HepG2 (cell line): ENCODE measurements around the gene RIPOR3. TPM values are rescaled to one million over a fixed set of nuclear protein-coding genes. Genes with fewer than 3 reads are reported as not detected.

Source experiments
- CEBPB ChIP-seq: IDR thresholded peaks from 2 replicates; pipeline ENCODE4 v1.6.1; 2011; ENCODE audit warnings: low read depth, low read length, improper control_type of control experiment, borderline replicate concordance
- FOSL2 ChIP-seq: sonication (generic); formaldehyde crosslinking; IDR thresholded peaks from 2 replicates; pipeline ENCODE4 v1.4.0; 2020; ENCODE audit warnings: missing genetic modification reagents
- FOXA1 ChIP-seq, 2 experiments: fragments of 450-650 bp in 1 of 2; sonication (generic) in 1 of 2; formaldehyde crosslinking in 1 of 2; IDR thresholded peaks; 2 replicates each; pipeline versions ENCODE4 v1.4.0 to v1.6.1; 2016 to 2020; ENCODE audit warnings: missing genetic modification reagents in 1 of 2
- FOXJ3 ChIP-seq: sonication (generic); formaldehyde crosslinking; IDR thresholded peaks from 2 replicates; pipeline ENCODE4 v1.4.0; 2020; ENCODE audit warnings: missing genetic modification reagents, mild to moderate bottlenecking, borderline replicate concordance
- KAT8 ChIP-seq: IDR thresholded peaks from 2 replicates; pipeline ENCODE4 v1.6.1; 2016; ENCODE audit warnings: missing genetic modification reagents, missing compliant biosample characterization
- KLF9 ChIP-seq: IDR thresholded peaks from 2 replicates; pipeline ENCODE4 v1.6.1; 2016; ENCODE audit warnings: low read depth
- MAFF ChIP-seq: IDR thresholded peaks from 2 replicates; pipeline ENCODE4 v1.6.1; 2011; ENCODE audit warnings: low read depth, low read length, improper control_type of control experiment
- MAFK ChIP-seq, 2 experiments: IDR thresholded peaks in 1 of 2; conservative IDR thresholded peaks in 1 of 2; 2 replicates each; pipeline ENCODE4 v1.6.1; 2011; ENCODE audit warnings: improper control_type of control experiment in 2 of 2, low read length in 2 of 2
- POGZ ChIP-seq: sonication (generic); formaldehyde crosslinking; IDR thresholded peaks from 2 replicates; pipeline ENCODE4 v1.4.0; 2020; ENCODE audit warnings: mild to moderate bottlenecking, missing genetic modification reagents
- RNF219 ChIP-seq: sonication (generic); formaldehyde crosslinking; IDR thresholded peaks from 2 replicates; pipeline ENCODE4 v1.5.0; 2020; ENCODE audit warnings: mild to moderate bottlenecking, missing genetic modification reagents
- SNAI1 ChIP-seq: sonication (generic); formaldehyde crosslinking; IDR thresholded peaks from 2 replicates; pipeline ENCODE4 v1.5.0; 2020; ENCODE audit warnings: mild to moderate bottlenecking, missing genetic modification reagents, borderline replicate concordance
- TAF1 ChIP-seq: sonication (generic); formaldehyde crosslinking; IDR thresholded peaks from 2 replicates; pipeline ENCODE4 v1.4.0; 2020; ENCODE audit warnings: missing genetic modification reagents
- U2AF2 ChIP-seq: fragments of 200-400 bp; formaldehyde crosslinking; IDR thresholded peaks from 2 replicates; pipeline ENCODE4 v1.6.1; 2017; ENCODE audit warnings: low read depth, mild to moderate bottlenecking, low read length
- ZBTB7B ChIP-seq: sonication (generic); formaldehyde crosslinking; IDR thresholded peaks from 2 replicates; pipeline ENCODE4 v1.4.0; 2020; ENCODE audit warnings: missing genetic modification reagents
- ZMYM3 ChIP-seq: sonication (generic); formaldehyde crosslinking; IDR thresholded peaks from 2 replicates; pipeline ENCODE4 v1.5.1; 2020; ENCODE audit warnings: mild to moderate bottlenecking, missing genetic modification reagents
- ZNF337 ChIP-seq: sonication (generic); formaldehyde crosslinking; IDR thresholded peaks from 2 replicates; pipeline ENCODE4 v1.5.1; 2020; ENCODE audit warnings: missing genetic modification reagents, low read depth, mild to moderate bottlenecking, borderline replicate concordance
- ZNF770 ChIP-seq: sonication (generic); formaldehyde crosslinking; IDR thresholded peaks from 2 replicates; pipeline ENCODE4 v1.5.0; 2020; ENCODE audit warnings: mild to moderate bottlenecking, missing genetic modification reagents
- polyA plus RNA-seq, 8 experiments: library from polyadenylated mRNA; depleted of rRNA in 3 of 8; stranded (reverse) in 7 of 8; unstranded in 1 of 8; fragments of >200 nt; fragmentation: Illumina TruSeq in 4 of 8; extraction: Trizol in 4 of 8; gene quantifications; 2 replicates each; pipeline versions ENCODE4 v1.2.1 to v1.2.3, GENCODE V29; 2011 to 2016; ENCODE audit warnings: low read depth in 4 of 8, missing spikeins in 1 of 8, mixed read lengths in 1 of 8; ENCODE audit not compliant: insufficient read depth in 1 of 8
- total RNA-seq, 5 experiments: library from RNA; depleted of rRNA; stranded (reverse); fragments of >200 nt; fragmentation: Illumina TruSeq; extraction: Trizol; gene quantifications; 2 replicates each; pipeline ENCODE4 v1.2.3, GENCODE V29; 2016; ENCODE audit warnings: low read depth in 1 of 5
- TF ChIP-seq, protein P1 (sequence below): sonication (generic); formaldehyde crosslinking; IDR thresholded peaks from 2 replicates; pipeline ENCODE4 v1.5.1; 2020; ENCODE audit warnings: missing genetic modification reagents, mild to moderate bottlenecking, borderline replicate concordance
- TF ChIP-seq, protein P2 (sequence below): IDR thresholded peaks from 2 replicates; pipeline ENCODE4 v1.6.1; 2016; ENCODE audit warnings: mild to moderate bottlenecking
- TF ChIP-seq, protein P3 (sequence below): IDR thresholded peaks from 2 replicates; pipeline ENCODE4 v1.6.1; 2016; ENCODE audit warnings: low read depth, control low read depth

Gene RIPOR3
- total and polyA plus RNA-seq, 2 of the 13 experiments (the other 11 are each of a cell fraction or from before 2014, with no cell fraction given) = 0.18 TPM; not detected in 1

DNA sequence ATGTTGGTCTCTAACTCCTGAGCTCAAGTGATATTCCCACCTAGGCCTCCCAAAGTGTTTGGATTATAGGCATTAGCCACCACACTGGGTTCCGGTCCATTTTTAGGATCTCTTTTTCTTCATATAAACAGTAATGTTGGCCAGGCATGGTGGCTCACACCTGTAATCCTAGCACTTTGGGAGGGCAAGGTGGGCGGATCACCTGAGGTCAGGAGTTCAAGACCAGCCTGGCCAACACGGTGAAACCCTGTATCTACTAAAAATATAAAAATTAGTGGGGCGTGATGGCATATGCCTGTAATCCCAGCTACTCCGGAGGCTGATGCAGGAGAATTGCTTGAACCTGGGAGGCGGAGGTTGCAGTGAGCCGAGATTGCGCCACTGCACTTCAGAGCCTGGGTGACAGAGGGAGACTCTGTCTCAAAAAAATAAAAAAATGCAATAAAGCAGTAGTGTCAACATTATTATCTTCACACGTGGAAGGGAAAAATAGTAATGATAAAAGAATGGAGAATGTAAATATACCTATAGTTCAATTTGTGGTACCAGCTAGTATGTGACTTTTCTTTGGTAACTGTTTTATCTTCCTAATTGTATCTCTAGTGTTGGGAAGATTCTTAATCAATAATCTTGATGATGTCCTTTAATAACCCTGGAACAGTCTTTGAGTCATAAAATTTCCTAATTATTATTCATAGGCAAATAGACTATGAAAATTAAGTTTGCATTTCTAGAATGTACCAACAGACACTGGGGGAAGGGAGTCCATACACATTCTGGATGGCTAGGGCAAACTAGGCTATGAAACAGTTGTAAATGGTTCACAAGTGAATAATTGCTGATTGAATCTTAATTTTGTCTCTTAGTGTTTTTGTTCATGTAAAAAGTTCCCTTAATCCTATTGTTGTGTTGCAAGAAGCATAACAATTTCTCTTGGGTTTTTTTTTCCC, 43.7 kb upstream of the RIPOR3 start (continued):
- TF ChIP-seq TAF1 (CRISPR knock-in tag) = no peak
- TF ChIP-seq, protein P1, sequence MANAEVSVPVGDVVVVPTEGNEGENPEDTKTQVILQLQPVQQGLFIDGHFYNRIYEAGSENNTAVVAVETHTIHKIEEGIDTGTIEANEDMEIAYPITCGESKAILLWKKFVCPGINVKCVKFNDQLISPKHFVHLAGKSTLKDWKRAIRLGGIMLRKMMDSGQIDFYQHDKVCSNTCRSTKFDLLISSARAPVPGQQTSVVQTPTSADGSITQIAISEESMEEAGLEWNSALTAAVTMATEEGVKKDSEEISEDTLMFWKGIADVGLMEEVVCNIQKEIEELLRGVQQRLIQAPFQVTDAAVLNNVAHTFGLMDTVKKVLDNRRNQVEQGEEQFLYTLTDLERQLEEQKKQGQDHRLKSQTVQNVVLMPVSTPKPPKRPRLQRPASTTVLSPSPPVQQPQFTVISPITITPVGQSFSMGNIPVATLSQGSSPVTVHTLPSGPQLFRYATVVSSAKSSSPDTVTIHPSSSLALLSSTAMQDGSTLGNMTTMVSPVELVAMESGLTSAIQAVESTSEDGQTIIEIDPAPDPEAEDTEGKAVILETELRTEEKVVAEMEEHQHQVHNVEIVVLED = 0 out of 2 replicates have a peak, but pooled peaks have one; percentile 18
- peak; percentile 30; the same call in 1 of the 2 replicates for TF ChIP-seq FOSL2 (CRISPR knock-in tag)
- no peak for TF ChIP-seq ZBTB7B (CRISPR knock-in tag)
- TF ChIP-seq, protein P2, sequence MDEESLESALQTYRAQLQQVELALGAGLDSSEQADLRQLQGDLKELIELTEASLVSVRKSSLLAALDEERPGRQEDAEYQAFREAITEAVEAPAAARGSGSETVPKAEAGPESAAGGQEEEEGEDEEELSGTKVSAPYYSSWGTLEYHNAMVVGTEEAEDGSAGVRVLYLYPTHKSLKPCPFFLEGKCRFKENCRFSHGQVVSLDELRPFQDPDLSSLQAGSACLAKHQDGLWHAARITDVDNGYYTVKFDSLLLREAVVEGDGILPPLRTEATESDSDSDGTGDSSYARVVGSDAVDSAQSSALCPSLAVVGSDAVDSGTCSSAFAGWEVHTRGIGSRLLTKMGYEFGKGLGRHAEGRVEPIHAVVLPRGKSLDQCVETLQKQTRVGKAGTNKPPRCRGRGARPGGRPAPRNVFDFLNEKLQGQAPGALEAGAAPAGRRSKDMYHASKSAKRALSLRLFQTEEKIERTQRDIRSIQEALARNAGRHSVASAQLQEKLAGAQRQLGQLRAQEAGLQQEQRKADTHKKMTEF (CRISPR knock-in tag) = no peak
- TF ChIP-seq KAT8 (CRISPR knock-in tag) = no peak
- no peak for TF ChIP-seq ZNF337 (CRISPR knock-in tag)
- no peak for TF ChIP-seq U2AF2
- TF ChIP-seq MAFF = no peak
- no peak for TF ChIP-seq RNF219 (CRISPR knock-in tag)
- peak; percentile 52; the same call in 1 of the 2 replicates for TF ChIP-seq SNAI1 (CRISPR knock-in tag)
- no peak for TF ChIP-seq KLF9 (CRISPR knock-in tag)
- peak; percentile 18 to 35; a peak in 2 of 4 replicates for TF ChIP-seq MAFK (conservative IDR thresholded peaks at IDR 0.05 in 1 of 2, IDR thresholded peaks at IDR 0.05 in 1 of 2; ENCODE audit: low read length in 2 of 2)
- TF ChIP-seq, protein P3, sequence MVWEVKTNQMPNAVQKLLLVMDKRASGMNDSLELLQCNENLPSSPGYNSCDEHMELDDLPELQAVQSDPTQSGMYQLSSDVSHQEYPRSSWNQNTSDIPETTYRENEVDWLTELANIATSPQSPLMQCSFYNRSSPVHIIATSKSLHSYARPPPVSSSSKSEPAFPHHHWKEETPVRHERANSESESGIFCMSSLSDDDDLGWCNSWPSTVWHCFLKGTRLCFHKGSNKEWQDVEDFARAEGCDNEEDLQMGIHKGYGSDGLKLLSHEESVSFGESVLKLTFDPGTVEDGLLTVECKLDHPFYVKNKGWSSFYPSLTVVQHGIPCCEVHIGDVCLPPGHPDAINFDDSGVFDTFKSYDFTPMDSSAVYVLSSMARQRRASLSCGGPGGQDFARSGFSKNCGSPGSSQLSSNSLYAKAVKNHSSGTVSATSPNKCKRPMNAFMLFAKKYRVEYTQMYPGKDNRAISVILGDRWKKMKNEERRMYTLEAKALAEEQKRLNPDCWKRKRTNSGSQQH (CRISPR knock-in tag) = no peak
- peak; percentile 34; the same call in 1 of the 2 replicates for TF ChIP-seq CEBPB
- TF ChIP-seq ZNF770 (CRISPR knock-in tag) = peak; percentile 78
- TF ChIP-seq ZMYM3 = peak; percentile 39; the same call in 1 of the 2 replicates
- no peak for TF ChIP-seq FOXJ3
- no peak for TF ChIP-seq FOXA1 (IDR thresholded peaks at IDR 0.05)
- TF ChIP-seq FOXA1 (CRISPR knock-in tag; IDR thresholded peaks at IDR 0.05) = no peak
- peak; percentile 37; the same call in 1 of the 2 replicates for TF ChIP-seq POGZ (CRISPR knock-in tag)
